Astrocyte (in vitro differentiated cells and primary cell): ENCODE measurements around the gene ZSCAN25. TPM values are rescaled to one million over a fixed set of nuclear protein-coding genes. Genes with fewer than 3 reads are reported as not detected.
"Not testable (repeated sequence)": the region's sequence is repeated elsewhere in the genome, so short reads cannot be mapped to it uniquely, and the experiment has no call there.

Source experiments
- DNase-seq: peaks from one replicate; pipeline ENCODE4 v3.0.0-alpha.2; 2010; ENCODE audit warnings: low read depth
- FAIRE-seq: peaks from 2 replicates; lab custom pipeline; 2011; peaks lifted over from hg19 to GRCh38; lab: Jason Lieb, UNC
- H2AFZ ChIP-seq: 2 replicates; pipeline ENCODE4 v1.6.0; 2012; ENCODE audit warnings: low read depth, low read length, inconsistent platforms
- H3K27ac ChIP-seq: 2 replicates; pipeline ENCODE4 v1.5.1; 2011; ENCODE audit warnings: low read depth, low read length, inconsistent platforms
- H3K27me3 ChIP-seq: 2 replicates; pipeline ENCODE4 v1.6.0; 2011; ENCODE audit warnings: low read length, inconsistent platforms; ENCODE audit not compliant: insufficient read depth
- H3K36me3 ChIP-seq: 2 replicates; pipeline ENCODE4 v1.5.1; 2011; ENCODE audit warnings: low read length, inconsistent platforms; ENCODE audit not compliant: insufficient read depth
- H3K4me1 ChIP-seq: 2 replicates; pipeline ENCODE4 v1.5.1; 2011; ENCODE audit warnings: low read length, inconsistent platforms; ENCODE audit not compliant: insufficient read depth
- H3K4me2 ChIP-seq: 2 replicates; pipeline ENCODE4 v1.6.0; 2012; ENCODE audit warnings: low read length, inconsistent platforms
- H3K4me3 ChIP-seq: 2 replicates; pipeline ENCODE4 v1.5.1; 2011; ENCODE audit warnings: low read depth, mild to moderate bottlenecking, low read length, inconsistent platforms; ENCODE audit not compliant: insufficient read depth
- H3K79me2 ChIP-seq: 2 replicates; pipeline ENCODE4 v1.6.0; 2012; ENCODE audit warnings: mild to moderate bottlenecking, low read length, inconsistent platforms; ENCODE audit not compliant: insufficient read depth
- H3K9ac ChIP-seq: 2 replicates; pipeline ENCODE4 v1.6.0; 2012; ENCODE audit warnings: mild to moderate bottlenecking, low read length, inconsistent platforms
- H3K9me3 ChIP-seq: 2 replicates; pipeline ENCODE4 v1.5.1; 2012; ENCODE audit warnings: low read depth, mild to moderate bottlenecking, low read length, inconsistent platforms; ENCODE audit not compliant: insufficient read depth
- H4K20me1 ChIP-seq: 2 replicates; pipeline ENCODE4 v1.6.0; 2012; ENCODE audit warnings: low read length, inconsistent platforms; ENCODE audit not compliant: insufficient read depth
- H3K27ac Mint-ChIP-seq: one replicate; pipeline ENCODE4 v1.8.0; 2021; ENCODE audit warnings: mild to moderate bottlenecking, mixed read lengths; ENCODE audit not compliant: unreplicated experiment
- H3K27me3 Mint-ChIP-seq: one replicate; pipeline ENCODE4 v1.8.0; 2021; ENCODE audit warnings: low read depth, mixed read lengths; ENCODE audit not compliant: unreplicated experiment
- H3K36me3 Mint-ChIP-seq: one replicate; pipeline ENCODE4 v1.8.0; 2021; ENCODE audit warnings: low read depth, mixed read lengths; ENCODE audit not compliant: unreplicated experiment
- H3K4me1 Mint-ChIP-seq: one replicate; pipeline ENCODE4 v1.8.0; 2021; ENCODE audit warnings: low read depth, mixed read lengths; ENCODE audit not compliant: unreplicated experiment
- H3K4me3 Mint-ChIP-seq: one replicate; pipeline ENCODE4 v1.8.0; 2021; ENCODE audit warnings: mild to moderate bottlenecking, moderate library complexity, mixed read lengths; ENCODE audit not compliant: unreplicated experiment
- H3K9me3 Mint-ChIP-seq: one replicate; pipeline ENCODE4 v1.8.0; 2021; ENCODE audit warnings: mild to moderate bottlenecking, mixed read lengths; ENCODE audit not compliant: unreplicated experiment
- EZH2 ChIP-seq: IDR thresholded peaks from 2 replicates; pipeline ENCODE4 v1.6.1; 2012; ENCODE audit warnings: mild to moderate bottlenecking, low read length, inconsistent platforms; ENCODE audit not compliant: insufficient read depth
- total RNA-seq: library from RNA; stranded (reverse); gene quantifications from 2 replicates; pipeline ENCODE4 v1.2.1, GENCODE V29; 2021
- TF ChIP-seq, protein P1 (sequence below): IDR thresholded peaks from 2 replicates; pipeline ENCODE4 v1.5.1; 2011; ENCODE audit warnings: low read depth, mild to moderate bottlenecking, inconsistent platforms, low read length, moderate library complexity; ENCODE audit not compliant: insufficient read depth

ZSCAN25 gene
- total RNA-seq, 1 donor from 2014 or later = 14.6 TPM

DNA sequence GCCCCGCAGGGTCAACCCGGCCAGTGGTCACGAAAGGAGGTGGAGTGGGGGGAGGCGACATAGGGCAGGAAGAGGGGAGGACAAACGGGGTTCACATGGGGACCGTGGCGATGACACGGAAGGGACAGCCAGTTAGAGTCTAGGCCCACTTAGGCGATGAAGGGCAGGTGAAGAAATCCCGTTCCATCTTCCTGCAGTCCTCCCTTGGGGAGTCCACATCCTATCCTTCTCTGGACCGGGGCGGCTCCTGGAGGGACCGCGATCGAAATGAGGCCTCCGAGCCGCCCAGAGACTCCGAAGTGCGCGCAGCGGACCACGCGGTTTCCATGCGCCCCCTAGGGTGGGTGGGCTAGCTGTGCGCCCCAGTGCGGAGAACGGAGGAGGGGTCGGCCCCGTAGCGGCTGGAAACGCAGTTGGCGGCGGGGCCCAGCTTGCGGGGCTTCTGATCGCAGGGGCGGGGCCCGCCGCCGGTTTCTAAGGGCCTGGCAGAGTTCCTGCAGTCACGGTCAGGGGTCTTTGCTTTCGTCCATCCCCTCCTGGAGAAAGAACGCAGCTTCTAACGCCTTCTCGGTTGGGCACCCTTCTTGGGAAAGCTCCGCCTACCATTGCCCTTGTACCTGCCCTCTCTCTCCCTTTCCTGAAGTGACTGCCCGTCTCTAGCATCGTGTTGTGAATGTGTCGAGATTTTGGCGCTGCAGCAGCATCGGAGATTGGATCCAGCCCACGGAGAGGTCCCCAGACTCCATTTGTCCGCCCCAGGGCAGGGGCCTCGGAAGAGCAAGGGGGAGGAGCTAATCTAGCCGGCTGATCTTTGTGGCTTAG, 36.6 kb upstream of the ZSCAN25 start:
- Mint-ChIP-seq H3K4me3 (peak overlapping the region; percentile 89), H3K27ac (peak overlapping the region; percentile 62), H3K4me1 (peaks cover 5% of the 10 kb centered on the region), H3K36me3 (no peaks in the 10 kb centered on the region), H3K27me3 (peaks cover 10% of the 10 kb centered on the region), H3K9me3 (no peaks in the 10 kb centered on the region)
- Histone ChIP-seq H4K20me1 (peaks cover 3% of the 10 kb centered on the region), H3K4me2 (peak overlapping the region; percentile 92), H3K27me3 (no peaks in the 10 kb centered on the region), H3K9me3 (no peaks in the 10 kb centered on the region), H3K4me1 (peaks cover 7% of the 10 kb centered on the region), H3K9ac (peak overlapping the region; percentile 68), H2AFZ (peak overlapping the region; percentile 90), H3K27ac (no peak overlapping the region), H3K36me3 (no peaks in the 10 kb centered on the region), H3K4me3 (peak overlapping the region; percentile 68), H3K79me2 (no peaks in the 10 kb centered on the region)
- no peak for TF ChIP-seq EZH2
- TF ChIP-seq, protein P1, sequence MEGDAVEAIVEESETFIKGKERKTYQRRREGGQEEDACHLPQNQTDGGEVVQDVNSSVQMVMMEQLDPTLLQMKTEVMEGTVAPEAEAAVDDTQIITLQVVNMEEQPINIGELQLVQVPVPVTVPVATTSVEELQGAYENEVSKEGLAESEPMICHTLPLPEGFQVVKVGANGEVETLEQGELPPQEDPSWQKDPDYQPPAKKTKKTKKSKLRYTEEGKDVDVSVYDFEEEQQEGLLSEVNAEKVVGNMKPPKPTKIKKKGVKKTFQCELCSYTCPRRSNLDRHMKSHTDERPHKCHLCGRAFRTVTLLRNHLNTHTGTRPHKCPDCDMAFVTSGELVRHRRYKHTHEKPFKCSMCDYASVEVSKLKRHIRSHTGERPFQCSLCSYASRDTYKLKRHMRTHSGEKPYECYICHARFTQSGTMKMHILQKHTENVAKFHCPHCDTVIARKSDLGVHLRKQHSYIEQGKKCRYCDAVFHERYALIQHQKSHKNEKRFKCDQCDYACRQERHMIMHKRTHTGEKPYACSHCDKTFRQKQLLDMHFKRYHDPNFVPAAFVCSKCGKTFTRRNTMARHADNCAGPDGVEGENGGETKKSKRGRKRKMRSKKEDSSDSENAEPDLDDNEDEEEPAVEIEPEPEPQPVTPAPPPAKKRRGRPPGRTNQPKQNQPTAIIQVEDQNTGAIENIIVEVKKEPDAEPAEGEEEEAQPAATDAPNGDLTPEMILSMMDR = peak; percentile 24
- no peak for FAIRE-seq
- DNase-seq = peak; percentile 25

DNA sequence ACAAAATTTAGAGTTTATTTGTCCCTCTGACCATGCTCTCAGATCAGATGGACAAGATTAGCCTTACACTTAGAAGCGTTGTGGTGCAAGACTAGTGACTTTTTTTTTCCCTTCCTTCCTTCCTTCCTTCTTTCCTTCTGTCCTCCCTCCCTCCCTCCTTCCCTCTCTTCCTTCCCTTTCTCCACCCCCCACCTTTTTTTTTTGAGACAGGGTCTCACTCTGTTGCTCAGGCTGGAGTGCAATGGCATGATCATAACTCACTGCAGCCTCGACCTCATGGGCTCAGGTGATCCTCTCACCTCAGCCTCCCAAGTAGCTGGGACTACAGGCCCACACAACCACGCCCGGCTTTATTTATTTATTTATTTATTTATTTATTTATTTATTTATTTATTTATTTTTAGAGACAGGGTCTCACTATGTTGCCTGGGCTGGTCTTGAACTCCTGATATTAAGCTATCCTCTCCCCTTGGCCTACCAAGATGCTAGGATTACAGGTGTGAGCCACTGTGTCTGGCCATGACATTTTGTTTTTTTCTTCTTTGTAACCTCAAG, 35.9 kb upstream of the ZSCAN25 start:
- H4K20me1 ChIP-seq = not testable (repeated sequence)

GRCh38 chr7:99588868-99589267, 27.9 kb upstream of the ZSCAN25 start:
- H3K4me1 Mint-ChIP-seq = no peaks in the 10 kb centered on the region
- H3K4me3 ChIP-seq = no peak overlapping the region
- no peak for DNase-seq
- H3K27me3 ChIP-seq = no peaks in the 10 kb centered on the region
- no peak overlapping the region for H2AFZ ChIP-seq
- FAIRE-seq = no peak
- no peaks in the 10 kb centered on the region for H3K36me3 ChIP-seq
- H3K79me2 ChIP-seq = no peaks in the 10 kb centered on the region
- peaks cover 14% of the 10 kb centered on the region for H3K27me3 Mint-ChIP-seq
- H3K9me3 ChIP-seq = no peaks in the 10 kb centered on the region
- no peaks in the 10 kb centered on the region for H3K4me1 ChIP-seq
- no peak overlapping the region for H3K27ac ChIP-seq
- no peak overlapping the region for H3K9ac ChIP-seq
- no peaks in the 10 kb centered on the region for H4K20me1 ChIP-seq
- no peak for TF ChIP-seq EZH2
- H3K27ac Mint-ChIP-seq = no peak overlapping the region
- no peak overlapping the region for H3K4me3 Mint-ChIP-seq
- no peak overlapping the region for H3K4me2 ChIP-seq
- H3K9me3 Mint-ChIP-seq = no peaks in the 10 kb centered on the region
- no peaks in the 10 kb centered on the region for H3K36me3 Mint-ChIP-seq

More for the DNA sequence above, 35.9 kb upstream of the ZSCAN25 start:
- DNase-seq, H3K27ac ChIP-seq, H3K79me2 ChIP-seq, H3K9me3 Mint-ChIP-seq, FAIRE-seq, H3K36me3 ChIP-seq, H3K36me3 Mint-ChIP-seq, H3K27me3 ChIP-seq, H3K9me3 ChIP-seq, H3K4me1 ChIP-seq, H3K4me1 Mint-ChIP-seq: not testable (repeated sequence)
- peak overlapping the region; percentile 89 for H3K4me3 Mint-ChIP-seq
- Histone ChIP-seq H3K4me3 (peak overlapping the region; percentile 68), H3K9ac (peak overlapping the region; percentile 68), H2AFZ (peak overlapping the region; percentile 90), H3K4me2 (peak overlapping the region; percentile 92)
- peaks cover 10% of the 10 kb centered on the region for H3K27me3 Mint-ChIP-seq
- H3K27ac Mint-ChIP-seq = peak overlapping the region; percentile 62
